H1 (cell line): ENCODE data around the gene ACER3. TPM values are rescaled to one million over a fixed set of nuclear protein-coding genes. Genes with fewer than 3 reads are reported as not detected.

Source experiments
- CTCF ChIA-PET: fragments of 300-600 bp; sonication (Branson Sonifier 250); formaldehyde crosslinking; loops from one replicate; lab custom pipeline; 2021; ENCODE audit not compliant: partially characterized antibody; lab: Charles Lee
- POLR2A ChIA-PET: fragments of 300-600 bp; sonication (Branson Sonifier 250); formaldehyde crosslinking; loops from one replicate; lab custom pipeline; 2021; ENCODE audit warnings: inconsistent platforms; ENCODE audit not compliant: partially characterized antibody; lab: Charles Lee
- DNase-seq, 2 experiments: peaks; one replicate each; pipeline versions ENCODE4 v3.0.0 to v3.0.0-alpha.2; 2010 to 2022; ENCODE audit warnings: low spot score in 2 of 2, low read depth in 1 of 2, mixed read lengths in 1 of 2
- FAIRE-seq: peaks from 2 replicates; lab custom pipeline; 2011; peaks lifted over from hg19 to GRCh38; lab: Jason Lieb, UNC
- H2AFZ ChIP-seq: 2 replicates; pipeline ENCODE4 v1.8.1; 2012; ENCODE audit warnings: low read length, inconsistent platforms
- H2AK5ac ChIP-seq: 2 replicates; pipeline ENCODE4 v1.6.1; 2013; ENCODE audit warnings: low read depth, low read length
- H2BK120ac ChIP-seq: replicated peaks from 2 replicates; pipeline ENCODE3; 2013; ENCODE audit warnings: low read depth, low read length, inconsistent platforms
- H2BK12ac ChIP-seq: 2 replicates; pipeline ENCODE4 v1.6.1; 2013; ENCODE audit warnings: low read depth, low read length
- H2BK15ac ChIP-seq: 2 replicates; pipeline ENCODE4 v1.6.1; 2013; ENCODE audit warnings: low read length
- H2BK20ac ChIP-seq: 2 replicates; pipeline ENCODE4 v1.6.1; 2013; ENCODE audit warnings: low read length
- H2BK5ac ChIP-seq: 2 replicates; pipeline ENCODE4 v1.6.1; 2013; ENCODE audit warnings: low read depth, low read length
- H3K14ac ChIP-seq: 2 replicates; pipeline ENCODE4 v1.6.1; 2013; ENCODE audit warnings: inconsistent platforms; ENCODE audit not compliant: insufficient read length
- H3K18ac ChIP-seq: 2 replicates; pipeline ENCODE4 v1.6.1; 2013; ENCODE audit warnings: low read length; ENCODE audit errors: extremely low read depth
- H3K23ac ChIP-seq: 2 replicates; pipeline ENCODE4 v1.6.1; 2013; ENCODE audit warnings: inconsistent platforms; ENCODE audit not compliant: insufficient read length
- H3K23me2 ChIP-seq: 2 replicates; pipeline ENCODE4 v1.6.1; 2013; ENCODE audit warnings: low read depth, low read length
- H3K27ac ChIP-seq: 2 replicates; pipeline ENCODE4 v1.6.1; 2011; ENCODE audit warnings: low read depth, low read length, inconsistent platforms
- H3K27me3 ChIP-seq, 4 experiments: replicated peaks in 1 of 4; 1 replicate in 1 of 4; 2 replicates in 3 of 4; pipeline versions ENCODE4 v1.6.1 to v1.8.1; 2011 to 2013; ENCODE audit warnings: low read length in 3 of 4, mild to moderate bottlenecking in 3 of 4, inconsistent platforms in 2 of 4, mixed read lengths in 2 of 4, moderate library complexity in 1 of 4; ENCODE audit not compliant: control insufficient read depth in 3 of 4, insufficient read depth in 3 of 4; ENCODE audit errors: extremely low read depth in 1 of 4
- H3K36me3 ChIP-seq, 4 experiments: 2 replicates each; pipeline versions ENCODE4 v1.6.1 to v1.8.1; 2011 to 2013; ENCODE audit warnings: mild to moderate bottlenecking in 4 of 4, low read length in 3 of 4, moderate library complexity in 2 of 4, control low read depth in 1 of 4, inconsistent platforms in 1 of 4; ENCODE audit not compliant: insufficient read depth in 4 of 4, control insufficient read depth in 2 of 4
- H3K4ac ChIP-seq: replicated peaks from 2 replicates; pipeline ENCODE3; 2013; ENCODE audit warnings: low read length, low read depth, mixed read lengths, inconsistent platforms; ENCODE audit not compliant: insufficient read length
- H3K4me1 ChIP-seq, 4 experiments: replicated peaks in 1 of 4; 1 replicate in 1 of 4; 2 replicates in 3 of 4; pipeline versions ENCODE4 v1.6.1 to v1.8.1; 2011 to 2013; ENCODE audit warnings: low read length in 3 of 4, inconsistent platforms in 2 of 4, mixed read lengths in 1 of 4; ENCODE audit not compliant: insufficient read depth in 4 of 4, control insufficient read depth in 3 of 4
- H3K4me2 ChIP-seq, 2 experiments: 2 replicates each; pipeline versions ENCODE4 v1.6.1 to v1.8.1; 2011 to 2013; ENCODE audit warnings: low read depth in 2 of 2, low read length in 2 of 2, control low read depth in 1 of 2, inconsistent platforms in 1 of 2, mild to moderate bottlenecking in 1 of 2; ENCODE audit not compliant: insufficient read depth in 1 of 2
- H3K4me3 ChIP-seq, 4 experiments: fragments of 200-600, 300-600 bp in 1 of 4; sonication (generic), shearing (Covaris generic), sonication (Bioruptor Twin) in 1 of 4; 2 replicates each; pipeline versions ENCODE4 v1.5.1 to v1.8.1; 2011 to 2016; ENCODE audit warnings: low read length in 4 of 4, low read depth in 3 of 4, control low read depth in 2 of 4, inconsistent platforms in 2 of 4, mild to moderate bottlenecking in 2 of 4, mixed read lengths in 1 of 4, moderate library complexity in 1 of 4; ENCODE audit not compliant: insufficient read depth in 2 of 4; ENCODE audit errors: extremely low read depth in 1 of 4
- H3K56ac ChIP-seq: replicated peaks from 2 replicates; pipeline ENCODE3; 2013; ENCODE audit warnings: low read depth, mild to moderate bottlenecking, mixed read lengths, low read length, inconsistent platforms; ENCODE audit not compliant: insufficient read length
- H3K79me1 ChIP-seq: 2 replicates; pipeline ENCODE4 v1.6.1; 2013; ENCODE audit warnings: low read depth, low read length, control low read depth
- H3K79me2 ChIP-seq, 2 experiments: 2 replicates each; pipeline versions ENCODE4 v1.6.1 to v1.8.1; 2012 to 2013; ENCODE audit warnings: low read length in 2 of 2, mild to moderate bottlenecking in 2 of 2, inconsistent platforms in 1 of 2; ENCODE audit not compliant: insufficient read depth in 2 of 2, control insufficient read depth in 1 of 2
- H3K9ac ChIP-seq, 4 experiments: replicated peaks in 1 of 4; 1 replicate in 1 of 4; 2 replicates in 3 of 4; pipeline versions ENCODE4 v1.6.1 to v1.8.1; 2011 to 2013; ENCODE audit warnings: low read depth in 3 of 4, low read length in 3 of 4, control low read depth in 2 of 4, mild to moderate bottlenecking in 2 of 4, moderate library complexity in 2 of 4, inconsistent platforms in 1 of 4; ENCODE audit errors: extremely low read depth in 1 of 4
- H3K9me3 ChIP-seq, 2 experiments: 2 replicates each; pipeline versions ENCODE4 v1.6.1 to v1.8.1; 2012 to 2013; ENCODE audit warnings: mild to moderate bottlenecking in 2 of 2, moderate library complexity in 2 of 2, control low read depth in 1 of 2, inconsistent platforms in 1 of 2, low read depth in 1 of 2, low read length in 1 of 2, mixed read lengths in 1 of 2; ENCODE audit not compliant: insufficient read depth in 2 of 2
- H4K20me1 ChIP-seq, 2 experiments: replicated peaks in 1 of 2; 2 replicates each; pipeline versions ENCODE3 to v1.8.1; 2011 to 2013; ENCODE audit warnings: inconsistent platforms in 2 of 2, low read length in 2 of 2, mild to moderate bottlenecking in 1 of 2; ENCODE audit not compliant: insufficient read depth in 2 of 2, control insufficient read depth in 1 of 2
- H4K5ac ChIP-seq: 2 replicates; pipeline ENCODE4 v1.6.1; 2013; ENCODE audit warnings: low read length, low read depth, mixed read lengths, inconsistent platforms; ENCODE audit not compliant: insufficient read length
- H4K8ac ChIP-seq: 2 replicates; pipeline ENCODE4 v1.8.0; 2013; ENCODE audit warnings: mild to moderate bottlenecking, moderate library complexity, low read length, inconsistent platforms; ENCODE audit not compliant: insufficient read depth; ENCODE audit errors: extremely low read depth
- H4K91ac ChIP-seq: replicated peaks from 2 replicates; pipeline ENCODE3; 2013; ENCODE audit warnings: low read length, mixed read lengths, inconsistent platforms; ENCODE audit not compliant: insufficient read length
- CEBPB ChIP-seq: IDR thresholded peaks from 2 replicates; pipeline ENCODE4 v1.6.1; 2012; ENCODE audit warnings: low read depth, low read length
- KDM5A ChIP-seq: fragments of 200-600 bp; IDR thresholded peaks from 2 replicates; pipeline ENCODE4 v1.7.1; 2012; ENCODE audit warnings: mild to moderate bottlenecking, low read length, inconsistent platforms, mixed read lengths
- NANOG ChIP-seq: IDR thresholded peaks from 2 replicates; pipeline ENCODE4 v1.6.1; 2011; ENCODE audit warnings: low read length, low read depth, mild to moderate bottlenecking, inconsistent platforms; ENCODE audit not compliant: insufficient read depth, poor library complexity, severe bottlenecking
- WGBS, 2 experiments: shearing (Covaris generic) in 1 of 2; methylation state at CpG; one replicate each; pipeline versions ENCODE4 v1.1.6 to v1.1.7; 2013 to 2015; ENCODE audit warnings: low lambda C conversion rate in 2 of 2, mixed read lengths in 2 of 2, inconsistent platforms in 1 of 2, low coverage in 1 of 2, missing lambda C conversion rate in 1 of 2; ENCODE audit not compliant: insufficient replicate concordance in 2 of 2, insufficient coverage in 1 of 2, insufficient read length in 1 of 2; ENCODE audit errors: extremely low coverage in 1 of 2, missing lambda C conversion rate in 1 of 2; 5-methylcytosine and 5-hydroxymethylcytosine counted together
- polyA plus RNA-seq, 7 experiments: library from polyadenylated mRNA; depleted of rRNA in 3 of 7; stranded (reverse) in 5 of 7; unstranded in 2 of 7; fragments of >200 nt in 5 of 7; fragments of 200-250 nt in 2 of 7; gene quantifications; 1 replicate in 5 of 7; 2 replicates in 1 of 7; 4 replicates in 1 of 7; pipeline versions ENCODE4 v1.2.1 to v1.2.3, GENCODE V29; 2011 to 2013; ENCODE audit warnings: missing spikeins in 2 of 7, mixed read lengths in 2 of 7
- total RNA-seq: library from RNA; stranded (reverse); fragmentation: NEBNext Ultra II Directional; extraction: Animal tissue kit (Norgen Biotek cat#: 25700); gene quantifications from 2 replicates; pipeline ENCODE4 v1.2.1, GENCODE V29; 2021

The ACER3 gene
- total and polyA plus RNA-seq, 2 of the 8 experiments (the other 6 are each of a cell fraction or from before 2014, with no cell fraction given) = 5.7 to 16.2 TPM

GRCh38 chr11:76880956-76881355 lies 20.2 kb downstream of the ACER3 start:
- H3K23me2 ChIP-seq = no peaks in the 10 kb centered on the region
- no peak overlapping the region for H3K14ac ChIP-seq
- TF ChIP-seq KDM5A (no peak), CEBPB (no peak), NANOG (no peak)
- TF ChIP-seq, all 59 proteins: peak for 0
- Histone ChIP-seq H4K20me1 (no peaks in the 10 kb centered on the region), H3K27ac (no peak overlapping the region), H2AFZ (no peak overlapping the region), H3K9ac (no peak overlapping the region), H2BK120ac (no peak overlapping the region), H3K18ac (no peak overlapping the region), H3K9me3 (no peaks in the 10 kb centered on the region), H3K4me1 (peaks cover 0 to 4% (median 1%) of the 10 kb centered on the region in 4 experiments; a peak in 2 of 7 replicates), H3K36me3 (no peaks in the 10 kb centered on the region), H2BK15ac (no peak overlapping the region), H4K5ac (no peak overlapping the region), H3K4ac (no peak overlapping the region), H3K79me2 (peaks cover 0 to 4% of the 10 kb centered on the region in 2 experiments; a peak in 1 of 4 replicates), H2BK5ac (no peak overlapping the region), H2BK20ac (no peak overlapping the region), H3K79me1 (no peaks in the 10 kb centered on the region; the same call in none of the 2 replicates), H2AK5ac (no peak overlapping the region), H3K4me3 (no peak overlapping the region), H3K4me2 (no peak overlapping the region), H4K8ac (no peak overlapping the region), H4K91ac (no peak overlapping the region), H3K27me3 (no peaks in the 10 kb centered on the region), H2BK12ac (no peak overlapping the region), H3K23ac (no peak overlapping the region), H3K56ac (no peak overlapping the region)
- FAIRE-seq (no peak), DNase-seq (no peak)
- ChIA-PET CTCF (interaction anchor here (1.0 to 2.1 kb wide), 4 partner anchors 10 to 159 kb away, joined by 3 to 6 read pairs (median 4); no protein-coding TSS in a partner anchor), POLR2A (no interaction called here)
- WGBS, 2 experiments = 100% methylated on average over 4 of the region's 4 CpGs; no CpG with 5 or more reads in 1 of the 2 experiments
